ENCODE results near the gene IGFBP5.

The IGFBP5 gene

GRCh38 chr2:216636551-216637450 is 58.5 kb downstream of the IGFBP5 start:
- FAIRE-seq: no peak

DNA sequence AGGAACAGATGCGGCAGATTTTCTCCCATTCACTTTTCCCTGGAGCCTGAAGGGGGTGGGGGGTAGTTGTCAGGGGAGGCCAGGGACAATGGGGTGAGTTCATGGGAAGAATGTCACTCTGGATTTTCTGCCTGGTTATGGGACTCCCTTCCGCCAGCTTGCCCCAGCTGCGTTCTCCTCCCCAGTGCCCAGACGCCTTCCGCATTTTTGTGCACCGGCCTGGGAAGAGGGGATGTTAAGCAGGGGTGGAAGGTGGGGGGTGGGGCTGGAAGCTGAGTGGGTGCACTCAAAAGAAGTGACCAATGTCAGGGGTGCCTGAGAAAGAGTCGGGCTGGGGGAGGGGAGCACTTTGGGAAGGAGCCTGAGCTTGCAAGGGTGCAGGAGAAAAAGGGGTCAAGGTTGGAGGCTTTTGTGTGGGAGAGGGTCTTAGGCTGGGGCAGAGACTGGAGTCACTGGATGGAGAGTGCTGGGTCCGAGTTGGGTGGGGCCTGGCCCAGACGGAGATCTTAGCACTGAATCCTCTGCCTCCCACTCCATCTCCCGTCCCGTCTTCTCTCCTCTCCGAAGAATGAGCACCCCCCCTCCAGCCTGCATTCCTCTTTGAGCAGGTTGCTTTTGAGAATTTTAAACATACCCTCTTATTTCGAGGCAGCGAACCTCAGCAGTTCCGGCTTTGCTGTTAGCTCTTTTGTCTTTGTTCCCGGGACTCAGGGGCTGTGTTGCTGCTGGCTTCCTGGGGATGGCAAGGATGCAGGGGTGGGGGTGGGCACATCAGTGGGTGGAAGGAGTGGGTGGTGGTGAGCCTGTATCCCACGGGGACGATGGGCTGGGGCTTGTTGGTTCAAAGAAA is 59.4 kb downstream of the IGFBP5 start:
- FAIRE-seq: no peak

GRCh38 chr2:216635171-216635570 is 60.2 kb downstream of the IGFBP5 start:
- FAIRE-seq: no peak

DNA sequence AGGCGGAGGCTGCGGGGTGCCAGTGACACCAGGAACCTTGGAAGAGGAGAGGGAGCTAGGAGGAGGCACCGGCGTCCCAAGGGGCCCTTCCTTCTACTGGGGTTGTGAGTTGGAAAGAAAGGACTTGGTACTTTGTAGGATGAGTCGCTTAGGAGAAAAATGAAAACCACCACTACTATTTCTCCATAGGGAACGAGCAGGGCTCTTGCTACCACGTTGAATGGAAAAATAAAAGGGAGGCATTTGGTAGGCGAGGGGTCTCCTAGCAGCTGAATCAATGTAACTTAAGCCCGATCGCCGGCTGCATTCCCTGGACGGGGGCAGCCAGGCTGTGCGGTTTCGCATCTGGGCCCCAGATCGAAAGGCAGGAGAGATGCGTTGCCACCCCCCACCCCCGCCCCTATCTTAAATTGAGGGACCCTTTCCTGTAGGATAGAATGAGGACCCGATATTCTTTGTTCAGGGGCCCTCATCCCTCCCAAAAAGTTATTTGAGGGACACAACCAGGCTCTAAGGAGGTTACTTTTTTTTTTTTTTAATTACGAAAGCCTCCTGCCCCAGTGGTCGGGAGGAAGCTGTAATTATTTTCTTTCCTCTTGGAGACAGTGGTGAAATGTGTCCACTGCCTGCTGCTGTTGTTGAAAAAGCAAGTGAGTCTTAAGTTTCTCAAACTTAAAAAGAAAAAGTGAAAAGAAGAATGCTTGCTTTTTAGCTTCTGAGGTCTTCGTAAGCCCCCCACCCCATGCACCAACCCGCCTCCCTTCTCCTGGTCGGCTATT is 60.8 kb downstream of the IGFBP5 start:
- FAIRE-seq: no peak

DNA sequence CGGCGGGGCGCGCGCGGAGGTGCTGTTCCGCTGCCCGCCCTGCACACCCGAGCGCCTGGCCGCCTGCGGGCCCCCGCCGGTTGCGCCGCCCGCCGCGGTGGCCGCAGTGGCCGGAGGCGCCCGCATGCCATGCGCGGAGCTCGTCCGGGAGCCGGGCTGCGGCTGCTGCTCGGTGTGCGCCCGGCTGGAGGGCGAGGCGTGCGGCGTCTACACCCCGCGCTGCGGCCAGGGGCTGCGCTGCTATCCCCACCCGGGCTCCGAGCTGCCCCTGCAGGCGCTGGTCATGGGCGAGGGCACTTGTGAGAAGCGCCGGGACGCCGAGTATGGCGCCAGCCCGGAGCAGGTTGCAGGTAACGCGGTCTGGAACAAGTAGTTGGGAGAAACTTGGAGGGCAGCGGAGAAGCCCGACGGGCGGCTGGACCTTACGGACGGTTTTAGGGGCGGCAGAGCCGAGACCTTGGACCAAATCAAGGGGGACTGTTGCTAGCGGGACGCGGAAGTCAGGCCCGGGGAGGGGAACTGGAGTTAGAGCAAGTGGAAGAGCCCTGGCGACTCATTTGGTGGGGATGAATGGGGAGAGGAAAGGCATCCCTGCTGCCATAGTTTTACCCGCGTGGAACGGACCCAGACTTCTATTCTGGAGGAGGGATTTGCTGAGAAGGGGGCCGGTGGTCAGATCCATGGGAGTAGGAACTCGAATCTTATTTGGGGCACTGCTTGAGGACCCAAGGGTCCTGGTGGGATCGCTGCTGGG is 61.6 kb downstream of the IGFBP5 start:
- no peak for FAIRE-seq

DNA sequence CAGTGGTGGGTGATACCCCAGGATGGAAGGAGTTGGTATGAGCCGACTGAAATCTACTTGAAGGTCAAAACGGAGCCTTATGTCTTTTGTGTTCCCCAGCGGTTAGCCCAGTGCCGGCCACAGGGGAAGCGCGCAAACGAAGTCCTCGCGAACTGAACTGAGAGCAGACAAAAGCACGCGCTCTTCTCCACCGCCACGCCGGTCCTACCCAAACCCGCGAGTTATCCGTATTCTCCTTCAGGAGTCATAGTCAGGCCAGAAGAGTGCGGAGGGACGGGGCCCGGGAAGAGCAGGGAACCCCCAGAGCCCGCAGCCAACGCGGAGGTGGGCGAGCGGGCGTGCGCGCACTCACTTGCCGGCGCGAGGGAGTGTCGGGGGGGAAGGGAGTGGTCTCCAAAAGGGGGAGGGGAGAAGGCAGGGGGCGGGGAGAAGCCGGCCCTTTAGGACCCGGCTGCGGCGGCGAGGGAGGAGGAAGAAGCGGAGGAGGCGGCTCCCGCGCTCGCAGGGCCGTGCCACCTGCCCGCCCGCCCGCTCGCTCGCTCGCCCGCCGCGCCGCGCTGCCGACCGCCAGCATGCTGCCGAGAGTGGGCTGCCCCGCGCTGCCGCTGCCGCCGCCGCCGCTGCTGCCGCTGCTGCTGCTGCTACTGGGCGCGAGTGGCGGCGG is 62.3 kb downstream of the IGFBP5 start, which contains the start of gene IGFBP2:
IGFBP2 (plus strand) TSS at position 469 of the 664 bp plus-strand sequence; CDS start at position 573, 104 bp downstream.
- no peak for FAIRE-seq

DNA sequence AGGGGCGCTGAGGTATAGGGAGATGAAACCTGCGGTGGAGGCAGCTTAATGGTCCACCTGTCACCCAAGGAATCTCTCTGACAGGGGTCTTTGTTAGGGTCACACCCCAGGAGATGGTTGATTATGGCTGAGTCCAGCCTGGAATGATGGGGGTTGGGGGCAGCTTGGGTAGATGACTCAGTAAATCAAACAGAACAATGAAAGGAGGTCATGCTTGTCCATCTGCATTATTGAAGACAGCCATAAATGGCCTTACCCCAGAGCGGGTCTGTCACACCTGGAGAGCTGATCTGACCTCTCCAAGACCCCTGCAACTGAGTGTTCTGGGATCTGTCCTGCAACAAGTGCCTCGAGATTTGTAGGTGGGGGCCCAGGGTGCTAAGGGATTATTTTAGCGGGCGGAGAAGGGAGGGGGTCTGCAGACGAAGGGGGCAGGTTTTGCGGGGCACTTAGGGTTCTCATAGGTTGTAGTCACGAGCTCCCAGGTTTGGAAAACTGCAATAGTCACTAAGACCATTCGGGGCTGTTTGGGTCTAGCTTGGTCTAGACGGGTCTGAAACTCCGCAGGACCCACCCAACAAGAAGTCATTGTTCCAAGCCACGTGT is 62.9 kb downstream of the IGFBP5 start:
- FAIRE-seq: no peak

DNA sequence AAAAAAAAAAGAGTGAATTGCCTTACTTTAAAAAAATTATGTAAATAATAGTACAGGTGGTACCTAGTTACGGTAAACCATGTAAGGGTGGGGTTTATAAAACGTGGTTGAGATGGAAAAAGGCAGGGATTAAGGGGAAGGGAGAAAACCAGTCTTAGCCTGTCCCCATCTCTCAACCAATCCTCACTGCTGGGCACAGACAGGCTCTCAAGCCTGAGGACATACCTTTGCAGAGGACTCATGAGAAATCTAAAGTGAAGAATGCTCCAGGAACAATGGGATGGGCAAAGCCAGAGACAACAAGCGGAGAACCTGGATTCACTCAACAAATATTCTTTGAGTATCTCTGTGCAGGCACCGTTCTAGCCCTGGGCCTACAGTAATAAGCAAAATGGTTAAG is 65.6 kb downstream of the IGFBP5 start:
- FAIRE-seq: no peak

DNA sequence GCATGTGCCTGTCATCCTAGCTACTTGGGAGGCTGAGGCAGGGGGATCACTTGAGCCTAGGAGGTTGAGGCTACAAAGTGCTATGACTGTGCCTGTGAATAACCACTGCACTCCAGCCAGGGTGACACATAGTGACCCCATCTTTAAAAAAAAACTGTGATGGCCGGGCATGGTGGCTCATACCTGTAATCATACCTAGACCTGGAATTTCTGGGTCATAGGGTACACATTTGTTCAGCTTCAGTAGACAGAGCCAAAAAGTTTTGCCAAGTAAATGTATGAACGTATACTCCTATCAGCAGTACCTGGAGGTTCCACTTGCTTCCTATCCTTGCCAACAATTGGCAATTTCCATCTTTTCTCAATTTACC is 68.5 kb downstream of the IGFBP5 start:
- no peak for FAIRE-seq

DNA sequence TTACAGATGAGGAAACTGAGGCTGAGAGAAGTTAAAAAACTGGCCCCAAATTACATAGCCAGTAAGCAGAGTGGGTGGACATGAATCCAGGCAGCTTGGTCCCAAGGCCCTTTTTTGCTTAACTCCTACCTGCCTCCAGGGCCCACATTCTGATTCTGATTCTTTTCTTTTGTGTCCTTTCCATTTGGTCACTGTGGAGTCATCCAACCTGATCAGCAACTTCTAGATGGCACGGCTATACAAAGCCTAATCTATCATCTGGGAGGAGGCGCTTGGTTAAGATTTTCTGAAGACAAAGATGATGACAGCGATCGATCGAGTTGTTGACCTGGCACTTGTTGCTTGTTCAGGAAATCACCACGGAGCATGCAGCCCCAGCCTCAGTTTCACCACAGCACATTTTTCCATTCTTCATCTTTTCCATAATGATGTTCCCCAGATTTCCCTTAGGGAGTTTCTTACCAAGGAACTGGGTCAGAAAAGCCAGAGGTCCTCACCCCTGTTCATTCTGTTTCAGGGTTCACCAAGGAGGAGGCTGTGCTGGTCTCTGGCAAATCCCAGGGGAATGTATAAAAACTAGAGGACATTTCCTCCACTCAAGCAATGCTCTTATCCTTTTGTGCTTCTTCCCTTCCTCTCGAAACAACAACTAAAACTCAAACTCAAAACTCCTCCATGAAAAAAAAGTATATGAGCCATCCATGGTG is 69.0 kb downstream of the IGFBP5 start:
- FAIRE-seq: no peak

GRCh38 chr2:216624251-216624650 is 71.1 kb downstream of the IGFBP5 start:
- FAIRE-seq: no peak

DNA sequence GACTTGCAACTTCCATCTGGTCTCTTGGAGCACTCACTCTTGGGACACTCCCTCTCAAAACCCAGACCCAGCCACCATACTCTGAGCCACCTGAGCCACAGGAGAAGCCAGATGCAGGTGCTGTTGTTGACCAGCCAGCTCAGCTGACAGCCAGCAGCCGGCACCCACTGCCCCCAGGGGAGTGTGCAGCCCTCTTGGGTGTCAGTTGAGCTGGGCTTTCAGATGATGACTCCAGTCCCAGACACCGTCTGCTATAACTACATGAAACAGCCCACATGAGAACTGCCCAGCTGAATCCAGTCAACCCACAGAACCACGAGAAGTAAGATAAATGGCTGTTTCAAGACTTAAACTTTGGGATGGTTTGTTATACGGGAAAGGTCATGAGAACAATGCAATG is 72.8 kb downstream of the IGFBP5 start:
- no peak for FAIRE-seq
